ENCODE data around the gene MAPK9. TPM values are rescaled to one million over a fixed set of nuclear protein-coding genes. Genes with fewer than 3 reads are reported as not detected.

The MAPK9 gene
- 43.1 and 44.3 TPM in 2 replicates for total RNA-seq

DNA sequence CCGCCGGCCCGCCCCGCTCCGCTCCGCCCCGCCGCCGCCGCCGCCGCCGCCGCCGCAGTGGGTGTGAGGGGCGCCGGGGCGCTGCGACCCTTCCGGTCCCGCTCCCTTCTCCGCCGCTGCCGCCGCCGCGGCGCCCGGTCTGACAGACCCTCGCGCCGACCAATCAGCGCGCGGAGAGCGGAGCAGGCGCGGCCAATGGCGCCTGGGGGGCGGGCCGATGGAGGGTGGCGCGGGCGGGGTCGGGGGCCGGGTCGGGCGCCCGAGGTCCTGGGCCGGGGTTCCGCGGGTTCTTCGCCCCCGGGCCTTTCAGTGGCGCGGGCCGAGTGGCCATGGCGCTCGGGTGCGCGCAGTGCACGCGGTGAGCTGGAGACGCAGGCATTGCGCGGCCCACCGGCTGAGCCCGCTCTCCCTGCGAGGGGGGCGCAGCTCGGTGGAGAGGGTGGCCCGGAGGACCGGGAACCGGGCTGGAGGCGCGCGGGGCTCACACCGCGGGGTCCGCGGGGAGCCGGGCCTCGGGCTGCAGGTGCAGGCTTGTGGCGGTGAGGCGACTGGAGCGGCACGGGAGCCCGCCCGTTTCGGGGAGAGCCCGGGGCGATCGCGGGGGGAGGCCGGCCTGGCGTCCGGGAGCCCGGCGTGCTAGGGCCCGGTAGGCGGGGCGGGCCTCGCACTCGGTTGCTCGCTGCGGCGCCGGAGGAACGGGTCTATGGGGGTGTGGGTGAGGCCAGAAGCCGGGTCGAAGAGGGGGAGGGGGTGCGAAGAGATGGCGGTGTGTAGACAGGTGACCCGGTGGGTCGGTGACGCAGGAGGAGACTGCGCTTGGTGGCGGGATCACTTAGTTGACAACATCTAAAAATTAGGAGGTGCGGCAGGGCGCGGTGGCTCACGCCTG lies at the start of gene MAPK9:
MAPK9 (minus strand) TSS at position 141 of the 889 bp plus-strand sequence. CDS start 11,522 bp downstream, outside the sequence.
- no peaks in the 10 kb centered on the region for H3K27me3 Mint-ChIP-seq (ENCODE audit: low read depth)
- H3K4me3 Mint-ChIP-seq (ENCODE audit: low read depth), result peak within 1 kb of the TSS; percentile 86
- DNase-seq (ENCODE audit: low spot score), result peak; percentile 80
- intact Hi-C loops (cut with micrococcal nuclease), result loop anchor here (2.0 to 10.0 kb wide), 4 partner anchors 157 to 1667 kb away; partner anchors contain the start of genes CLK4 and CNOT6
- no peaks in the 10 kb centered on the region for H3K9me3 Mint-ChIP-seq
- H3K36me3 Mint-ChIP-seq (ENCODE audit: low read depth), result peaks cover 26% of the 10 kb centered on the region
- peak within 1 kb of the TSS; percentile 83 for H3K27ac Mint-ChIP-seq
- peaks cover 29% of the 10 kb centered on the region for H3K4me1 Mint-ChIP-seq (ENCODE audit: low read depth)

GRCh38 chr5:180341595-180341994 lies 49.7 kb upstream of the MAPK9 start:
- intact Hi-C loops (cut with micrococcal nuclease), result no loop called here
- no peak overlapping the region for H3K27ac Mint-ChIP-seq
- no peak overlapping the region for H3K4me3 Mint-ChIP-seq (ENCODE audit: low read depth)
- no peaks in the 10 kb centered on the region for H3K36me3 Mint-ChIP-seq (ENCODE audit: low read depth)
- H3K4me1 Mint-ChIP-seq (ENCODE audit: low read depth), result no peaks in the 10 kb centered on the region
- no peak for DNase-seq (ENCODE audit: low spot score)
- H3K9me3 Mint-ChIP-seq, result no peaks in the 10 kb centered on the region
- H3K27me3 Mint-ChIP-seq (ENCODE audit: low read depth), result peaks cover 7% of the 10 kb centered on the region

DNA sequence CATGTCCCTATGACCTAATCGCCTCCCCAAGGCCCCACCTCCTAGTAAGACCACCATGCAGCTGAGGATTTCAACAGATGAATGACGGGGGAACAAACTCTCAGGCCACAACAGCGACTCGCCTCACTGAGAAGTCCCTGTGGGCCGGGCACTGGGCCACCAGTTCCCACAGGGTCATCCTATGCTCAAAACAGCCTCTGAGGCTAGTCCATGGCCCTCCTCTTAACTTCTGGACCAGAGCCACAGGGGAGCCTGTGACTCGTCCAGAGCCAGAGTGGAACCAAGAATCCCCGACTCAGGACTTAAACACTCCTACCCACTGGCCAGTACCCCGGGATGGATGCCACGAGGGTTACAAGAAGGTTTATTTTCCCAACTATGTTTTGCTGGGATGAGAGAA lies 49.0 kb upstream of the MAPK9 start:
- Mint-ChIP-seq H3K36me3 (ENCODE audit: low read depth) (no peaks in the 10 kb centered on the region), H3K4me1 (ENCODE audit: low read depth) (no peaks in the 10 kb centered on the region), H3K27me3 (ENCODE audit: low read depth) (peaks cover 7% of the 10 kb centered on the region), H3K9me3 (no peaks in the 10 kb centered on the region), H3K27ac (no peak overlapping the region), H3K4me3 (ENCODE audit: low read depth) (no peak overlapping the region)
- no peak for DNase-seq (ENCODE audit: low spot score)
- intact Hi-C loops (cut with micrococcal nuclease), result no loop called here

GRCh38 chr5:180339583-180340183 lies 47.8 kb upstream of the MAPK9 start:
- H3K4me3 Mint-ChIP-seq (ENCODE audit: low read depth), result no peak overlapping the region
- DNase-seq (ENCODE audit: low spot score), result no peak
- H3K4me1 Mint-ChIP-seq (ENCODE audit: low read depth), result no peaks in the 10 kb centered on the region
- no peaks in the 10 kb centered on the region for H3K9me3 Mint-ChIP-seq
- no peak overlapping the region for H3K27ac Mint-ChIP-seq
- intact Hi-C loops (cut with micrococcal nuclease), result no loop called here
- no peaks in the 10 kb centered on the region for H3K36me3 Mint-ChIP-seq (ENCODE audit: low read depth)
- peaks cover 7% of the 10 kb centered on the region for H3K27me3 Mint-ChIP-seq (ENCODE audit: low read depth)

- H3K9me3 Mint-ChIP-seq, result no peaks in the 10 kb centered on the region
- DNase-seq (ENCODE audit: low spot score), result no peak
- no peak overlapping the region for H3K4me3 Mint-ChIP-seq (ENCODE audit: low read depth)
- no peaks in the 10 kb centered on the region for H3K36me3 Mint-ChIP-seq (ENCODE audit: low read depth)
- H3K4me1 Mint-ChIP-seq (ENCODE audit: low read depth), result no peaks in the 10 kb centered on the region
- H3K27ac Mint-ChIP-seq, result no peak overlapping the region
- H3K27me3 Mint-ChIP-seq (ENCODE audit: low read depth), result peaks cover 8% of the 10 kb centered on the region
- intact Hi-C loops (cut with micrococcal nuclease), result no loop called here
These were observed 46.3 kb upstream of the MAPK9 start for GRCh38 chr5:180338001-180338707.

DNA sequence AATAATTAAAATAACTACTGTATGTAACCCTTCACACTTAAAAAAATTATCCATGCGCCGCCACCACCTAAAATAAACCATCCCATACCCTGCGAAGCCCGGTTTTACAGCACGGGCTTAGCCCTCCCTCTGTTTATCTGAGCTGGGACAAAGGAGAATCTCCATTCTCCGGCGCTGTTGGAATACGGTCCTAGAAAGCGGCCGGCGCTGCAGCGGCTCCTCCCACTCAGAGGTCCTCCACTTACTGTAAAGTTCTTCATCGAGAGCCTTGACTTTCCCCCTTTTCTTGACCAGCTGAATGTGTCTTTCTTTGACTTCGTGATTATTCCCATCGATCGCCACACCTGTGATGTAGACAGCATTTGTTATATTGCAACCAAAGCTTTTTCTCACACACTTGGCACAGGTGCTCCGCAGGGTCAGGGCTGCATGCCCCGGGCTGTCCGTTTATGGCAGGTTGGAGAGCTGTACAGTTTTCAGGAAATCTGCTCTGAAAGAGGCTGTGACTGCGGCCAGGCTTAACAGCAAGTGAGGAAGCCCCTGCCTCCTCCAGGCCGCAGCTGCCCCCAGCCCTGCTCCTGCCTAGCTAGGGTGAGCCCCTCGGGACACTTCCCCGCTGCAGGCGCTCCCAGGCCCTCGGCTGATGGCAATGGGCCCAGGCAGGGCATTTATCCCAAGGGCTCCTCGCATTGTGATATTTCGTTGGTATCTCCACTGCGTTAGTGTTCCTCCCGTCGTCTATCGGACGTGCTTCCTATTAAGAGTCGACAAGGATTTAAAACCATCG lies 44.5 kb upstream of the MAPK9 start:
- Mint-ChIP-seq H3K36me3 (ENCODE audit: low read depth) (no peaks in the 10 kb centered on the region), H3K4me3 (ENCODE audit: low read depth) (no peak overlapping the region), H3K9me3 (no peaks in the 10 kb centered on the region), H3K4me1 (ENCODE audit: low read depth) (no peaks in the 10 kb centered on the region), H3K27ac (no peak overlapping the region), H3K27me3 (ENCODE audit: low read depth) (peaks cover 6% of the 10 kb centered on the region)
- DNase-seq (ENCODE audit: low spot score), result no peak
- intact Hi-C loops (cut with micrococcal nuclease), result no loop called here

DNA sequence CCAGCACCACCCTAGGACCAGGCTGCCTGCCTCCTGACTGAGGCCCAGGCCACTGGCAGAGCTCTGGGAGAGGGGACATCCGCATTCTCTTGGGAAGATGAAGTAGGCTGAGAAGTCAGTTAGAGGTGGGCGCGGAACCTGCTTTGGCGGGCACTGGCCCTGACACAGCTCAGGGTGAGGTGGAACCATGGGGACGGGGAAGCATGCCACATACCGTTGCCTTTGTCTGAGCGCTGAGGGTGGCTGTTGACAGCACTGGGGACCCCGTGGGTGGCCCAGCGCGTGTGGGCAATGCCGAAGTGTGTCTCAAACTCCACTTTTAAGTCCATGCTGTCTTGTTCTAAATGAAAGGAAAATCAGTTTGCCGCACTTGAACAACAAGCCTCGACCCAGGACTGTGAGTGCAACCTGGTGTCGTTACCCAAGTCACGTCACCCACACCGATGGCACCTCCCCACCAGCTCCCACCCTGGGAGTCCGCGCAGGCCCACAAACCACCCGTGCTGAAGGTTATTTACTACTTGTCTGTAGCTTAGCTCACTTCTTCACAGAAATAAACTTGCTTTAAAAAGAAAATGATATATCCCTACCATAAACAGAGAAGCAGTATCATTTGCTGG lies 43.8 kb upstream of the MAPK9 start:
- Mint-ChIP-seq H3K4me3 (ENCODE audit: low read depth) (no peak overlapping the region), H3K27me3 (ENCODE audit: low read depth) (peaks cover 6% of the 10 kb centered on the region), H3K27ac (no peak overlapping the region), H3K9me3 (no peaks in the 10 kb centered on the region), H3K4me1 (ENCODE audit: low read depth) (no peaks in the 10 kb centered on the region), H3K36me3 (ENCODE audit: low read depth) (no peaks in the 10 kb centered on the region)
- intact Hi-C loops (cut with micrococcal nuclease), result no loop called here
- no peak for DNase-seq (ENCODE audit: low spot score)

DNA sequence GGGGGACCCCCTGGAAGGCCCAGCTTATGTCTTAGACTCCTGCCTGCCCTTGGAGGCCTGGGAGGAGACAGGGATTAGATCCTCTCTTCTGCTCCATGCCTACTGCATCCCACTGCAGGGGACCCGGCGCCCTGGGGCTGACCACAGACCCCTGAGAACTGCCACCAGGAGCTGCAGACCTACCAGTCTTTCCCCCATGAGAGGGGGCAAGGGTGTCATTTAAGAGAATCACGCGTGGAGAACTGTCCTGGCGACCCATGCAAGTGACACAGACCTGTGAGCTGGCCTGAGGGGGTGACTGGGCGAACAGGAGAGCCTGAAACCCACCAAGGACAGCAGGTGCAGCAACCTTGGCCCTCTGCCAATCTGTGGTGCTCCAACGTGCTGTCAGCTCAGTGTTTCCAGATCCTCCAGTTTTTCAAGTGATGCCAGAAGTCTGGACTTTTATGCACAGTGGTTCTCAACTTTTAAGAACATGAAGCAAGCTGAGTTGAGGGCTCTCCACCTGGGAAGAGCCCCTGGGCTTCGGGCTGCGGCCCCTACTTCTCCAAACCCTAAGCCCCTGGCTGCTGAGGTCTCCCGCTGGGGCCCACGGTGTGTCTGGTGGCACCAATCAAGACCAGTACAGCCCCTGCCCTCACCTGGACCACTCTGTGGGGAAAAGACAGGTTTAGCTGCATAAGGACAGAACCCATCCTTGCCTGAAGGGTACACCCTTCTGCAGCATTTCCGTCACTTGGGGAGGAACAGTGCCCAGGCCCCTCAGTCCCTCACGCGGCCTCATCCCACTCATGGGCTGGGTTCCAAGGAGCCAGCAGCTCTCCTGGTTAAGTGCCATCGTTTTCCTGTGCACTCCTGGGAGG lies 43.1 kb upstream of the MAPK9 start:
- no peaks in the 10 kb centered on the region for H3K36me3 Mint-ChIP-seq (ENCODE audit: low read depth)
- H3K4me3 Mint-ChIP-seq (ENCODE audit: low read depth), result no peak overlapping the region
- H3K27ac Mint-ChIP-seq, result no peak overlapping the region
- no peaks in the 10 kb centered on the region for H3K4me1 Mint-ChIP-seq (ENCODE audit: low read depth)
- H3K27me3 Mint-ChIP-seq (ENCODE audit: low read depth), result peaks cover 6% of the 10 kb centered on the region
- no peaks in the 10 kb centered on the region for H3K9me3 Mint-ChIP-seq
- DNase-seq (ENCODE audit: low spot score), result no peak
- intact Hi-C loops (cut with micrococcal nuclease), result no loop called here

DNA sequence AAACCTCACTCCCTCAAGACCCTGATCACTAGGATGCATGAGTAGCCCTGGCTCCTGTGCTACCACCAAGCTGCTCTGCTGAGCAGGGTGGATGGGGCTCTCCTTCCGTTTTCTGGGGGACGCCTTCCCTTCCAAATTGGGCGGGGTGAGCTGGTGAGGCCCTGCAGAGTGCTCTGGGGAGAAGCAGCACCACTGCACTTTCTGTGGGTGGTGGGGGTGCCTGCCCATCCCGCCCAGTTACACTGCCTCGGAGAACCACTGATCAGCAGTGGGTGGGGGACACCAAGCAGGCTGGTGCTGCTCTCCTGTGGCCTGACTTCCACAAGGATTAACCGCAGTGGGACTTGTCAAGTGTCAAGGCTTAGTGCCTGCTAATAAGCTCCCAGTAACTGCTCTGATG lies 42.3 kb upstream of the MAPK9 start:
- intact Hi-C loops (cut with micrococcal nuclease), result no loop called here
- Mint-ChIP-seq H3K4me1 (ENCODE audit: low read depth) (no peaks in the 10 kb centered on the region), H3K9me3 (no peaks in the 10 kb centered on the region), H3K27me3 (ENCODE audit: low read depth) (peaks cover 4% of the 10 kb centered on the region), H3K36me3 (ENCODE audit: low read depth) (no peaks in the 10 kb centered on the region), H3K27ac (no peak overlapping the region), H3K4me3 (ENCODE audit: low read depth) (no peak overlapping the region)
- no peak for DNase-seq (ENCODE audit: low spot score)

- Mint-ChIP-seq H3K4me1 (ENCODE audit: low read depth) (no peaks in the 10 kb centered on the region), H3K36me3 (ENCODE audit: low read depth) (no peaks in the 10 kb centered on the region), H3K27ac (no peak overlapping the region), H3K9me3 (no peaks in the 10 kb centered on the region), H3K27me3 (ENCODE audit: low read depth) (peaks cover 4% of the 10 kb centered on the region), H3K4me3 (ENCODE audit: low read depth) (no peak overlapping the region)
- intact Hi-C loops (cut with micrococcal nuclease), result no loop called here
- DNase-seq (ENCODE audit: low spot score), result no peak
These were observed 41.8 kb upstream of the MAPK9 start for GRCh38 chr5:180333661-180334060.

GRCh38 chr5:180332861-180333260 lies 41.0 kb upstream of the MAPK9 start:
- Mint-ChIP-seq H3K36me3 (ENCODE audit: low read depth) (no peaks in the 10 kb centered on the region), H3K27ac (no peak overlapping the region), H3K4me1 (ENCODE audit: low read depth) (no peaks in the 10 kb centered on the region), H3K27me3 (ENCODE audit: low read depth) (peaks cover 4% of the 10 kb centered on the region), H3K9me3 (no peaks in the 10 kb centered on the region), H3K4me3 (ENCODE audit: low read depth) (no peak overlapping the region)
- intact Hi-C loops (cut with micrococcal nuclease), result no loop called here
- no peak for DNase-seq (ENCODE audit: low spot score)
